Testis (tissue), 3 donors: ENCODE results near the gene NBDY. TPM values are rescaled to one million over a fixed set of nuclear protein-coding genes. Genes with fewer than 3 reads are reported as not detected.

Experiments used
- DNase-seq: peaks from one replicate; pipeline ENCODE4 v3.0.0-alpha.2; 2019
- H3K27ac ChIP-seq, 2 donors: fragments of 200-600 bp; sonication (generic); one replicate each; pipeline ENCODE4 v1.5.1; 2019
- H3K27me3 ChIP-seq: fragments of 200-600 bp; sonication (generic); one replicate; pipeline ENCODE4 v1.5.1; 2019
- H3K36me3 ChIP-seq: fragments of 200-600 bp; sonication (generic); one replicate; pipeline ENCODE4 v1.5.1; 2017; ENCODE audit warnings: low read depth; ENCODE audit errors: missing control alignments
- H3K4me1 ChIP-seq: fragments of 200-600 bp; sonication (generic); one replicate; pipeline ENCODE4 v1.5.1; 2019
- H3K4me3 ChIP-seq, 2 donors: fragments of 200-600 bp; sonication (generic); one replicate each; pipeline ENCODE4 v1.5.1; 2017 to 2019
- H3K9me3 ChIP-seq: fragments of 200-600 bp; sonication (generic); one replicate; pipeline ENCODE4 v1.5.1; 2017
- CTCF ChIP-seq, 3 experiments: fragments of 450-650 bp in 2 of 3; fragments of 200-600 bp in 1 of 3; sonication (generic) in 1 of 3; IDR thresholded peaks; one replicate each; pipeline ENCODE4 v1.5.1; 2016 to 2019; ENCODE audit warnings: antibody characterized with exemption in 3 of 3, mild to moderate bottlenecking in 2 of 3, moderate library complexity in 1 of 3
- POLR2A ChIP-seq: fragments of 450-650 bp; IDR thresholded peaks from one replicate; pipeline ENCODE4 v1.6.1; 2017; ENCODE audit warnings: antibody characterized with exemption, mild to moderate bottlenecking, moderate library complexity
- WGBS, 2 donors: methylation state at CpG; one replicate each; pipeline ENCODE4 v1.1.5; 2018; 5-methylcytosine and 5-hydroxymethylcytosine counted together
- intact Hi-C: fragments of 100-400 bp; cut with DNase I; formaldehyde crosslinking; loops from one replicate; pipeline ENCODE4 v1.15.1; 2023; ENCODE audit warnings: low total_unique reads
- polyA plus RNA-seq: library from polyadenylated mRNA; stranded (reverse); fragments of 350-450 nt; fragmentation: Illumina TruSeq; extraction: RNeasy Lipid Tissue Mini Kit (QIAGEN cat#74804); gene quantifications from one replicate; pipeline ENCODE4 v1.2.3, GENCODE V29; 2014; ENCODE audit warnings: low read depth, low replicate concordance; ENCODE audit not compliant: insufficient read depth
- total RNA-seq, 2 donors: library from RNA; depleted of rRNA; stranded (reverse); fragments of >200 nt; gene quantifications; one replicate each; pipeline ENCODE4 v1.2.3, GENCODE V29; 2016

The NBDY gene
- total and polyA plus RNA-seq, 3 donors from 2014 or later: 26.1 to 33.1 (median 30.9) TPM

- H3K27ac ChIP-seq: no peak overlapping the region
- WGBS, 2 donors: 69 to 100% methylated on average over 1 to 4 of the region's 5 CpGs
- no peak for DNase-seq
- H3K9me3 ChIP-seq: no peaks in the 10 kb centered on the region
- no peaks in the 10 kb centered on the region for H3K4me1 ChIP-seq
- no peak overlapping the region for H3K4me3 ChIP-seq
- H3K27me3 ChIP-seq: no peaks in the 10 kb centered on the region
- TF ChIP-seq POLR2A (no peak), CTCF (IDR thresholded peaks at IDR 0.05) (no peak)
- intact Hi-C loops: no loop called here
- no peaks in the 10 kb centered on the region for H3K36me3 ChIP-seq
Measured at GRCh38 chrX:56761167-56761566, 32.1 kb downstream of the NBDY start.

- no peak for DNase-seq
- no peaks in the 10 kb centered on the region for H3K4me1 ChIP-seq
- intact Hi-C loops: no loop called here
- H3K27ac ChIP-seq: no peak overlapping the region
- H3K27me3 ChIP-seq: no peaks in the 10 kb centered on the region
- H3K9me3 ChIP-seq: no peaks in the 10 kb centered on the region
- WGBS, 2 donors: 43 to 54% methylated on average over 3 of the region's 3 CpGs
- no peaks in the 10 kb centered on the region for H3K36me3 ChIP-seq
- H3K4me3 ChIP-seq: no peak overlapping the region
- TF ChIP-seq POLR2A (no peak), CTCF (IDR thresholded peaks at IDR 0.05) (no peak)
Measured at GRCh38 chrX:56762220-56762619, 33.2 kb downstream of the NBDY start.

- 75 to 82% methylated on average over 2 to 6 of the region's 6 CpGs for WGBS, 2 donors
- Histone ChIP-seq H3K4me3 (no peak overlapping the region), H3K27ac (no peak overlapping the region), H3K36me3 (no peaks in the 10 kb centered on the region), H3K27me3 (no peaks in the 10 kb centered on the region), H3K4me1 (no peaks in the 10 kb centered on the region), H3K9me3 (no peaks in the 10 kb centered on the region)
- no peak for DNase-seq
- intact Hi-C loops: no loop called here
- TF ChIP-seq POLR2A: no peak
- no peak for TF ChIP-seq CTCF (IDR thresholded peaks at IDR 0.05)
Measured at GRCh38 chrX:56762707-56763555, 33.9 kb downstream of the NBDY start.

GRCh38 chrX:56763556-56764152 is 34.6 kb downstream of the NBDY start:
- no peaks in the 10 kb centered on the region for H3K27me3 ChIP-seq
- H3K4me3 ChIP-seq: no peak overlapping the region
- 63 to 78% methylated on average over 4 to 10 of the region's 11 CpGs for WGBS, 2 donors
- H3K27ac ChIP-seq: no peak overlapping the region
- H3K9me3 ChIP-seq: no peaks in the 10 kb centered on the region
- no peak for TF ChIP-seq CTCF (IDR thresholded peaks at IDR 0.05)
- no peak for TF ChIP-seq POLR2A
- no peaks in the 10 kb centered on the region for H3K36me3 ChIP-seq
- no peak for DNase-seq
- H3K4me1 ChIP-seq: no peaks in the 10 kb centered on the region
- intact Hi-C loops: no loop called here
